Skeletal muscle cell (primary cell): ENCODE measurements around the gene TAOK2.

Experiments
- DNase-seq: peaks from one replicate; pipeline ENCODE4 v3.0.0-alpha.2; 2010; ENCODE audit warnings: low read depth
- H3K4me3 ChIP-seq: 2 replicates; pipeline ENCODE4 v1.5.1; 2011; ENCODE audit warnings: low read depth, mild to moderate bottlenecking, control low read depth, low read length, moderate library complexity

The TAOK2 gene

DNA sequence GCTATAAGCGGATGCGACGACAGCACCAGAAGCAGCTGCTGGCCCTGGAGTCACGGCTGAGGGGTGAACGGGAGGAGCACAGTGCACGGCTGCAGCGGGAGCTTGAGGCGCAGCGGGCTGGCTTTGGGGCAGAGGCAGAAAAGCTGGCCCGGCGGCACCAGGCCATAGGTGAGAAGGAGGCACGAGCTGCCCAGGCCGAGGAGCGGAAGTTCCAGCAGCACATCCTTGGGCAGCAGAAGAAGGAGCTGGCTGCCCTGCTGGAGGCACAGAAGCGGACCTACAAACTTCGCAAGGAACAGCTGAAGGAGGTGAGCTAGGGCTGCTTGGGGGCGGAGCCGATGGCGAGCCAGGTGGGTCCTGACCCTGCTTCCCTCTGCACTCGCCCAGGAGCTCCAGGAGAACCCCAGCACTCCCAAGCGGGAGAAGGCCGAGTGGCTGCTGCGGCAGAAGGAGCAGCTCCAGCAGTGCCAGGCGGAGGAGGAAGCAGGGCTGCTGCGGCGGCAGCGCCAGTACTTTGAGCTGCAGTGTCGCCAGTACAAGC lies 11.7 kb downstream of the TAOK2 start:
- no peak for DNase-seq
- H3K4me3 ChIP-seq = no peak overlapping the region

DNA sequence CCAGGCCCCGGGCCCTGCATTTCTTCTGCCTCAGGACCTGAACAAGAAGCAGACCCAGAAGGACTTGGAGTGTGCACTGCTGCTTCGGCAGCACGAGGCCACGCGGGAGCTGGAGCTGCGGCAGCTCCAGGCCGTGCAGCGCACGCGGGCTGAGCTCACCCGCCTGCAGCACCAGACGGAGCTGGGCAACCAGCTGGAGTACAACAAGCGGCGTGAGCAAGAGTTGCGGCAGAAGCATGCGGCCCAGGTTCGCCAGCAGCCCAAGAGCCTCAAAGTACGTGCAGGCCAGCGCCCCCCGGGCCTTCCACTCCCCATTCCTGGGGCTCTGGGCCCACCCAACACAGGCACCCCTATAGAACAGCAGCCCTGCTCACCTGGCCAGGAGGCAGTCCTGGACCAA lies 12.6 kb downstream of the TAOK2 start:
- H3K4me3 ChIP-seq = no peak overlapping the region
- no peak for DNase-seq

DNA sequence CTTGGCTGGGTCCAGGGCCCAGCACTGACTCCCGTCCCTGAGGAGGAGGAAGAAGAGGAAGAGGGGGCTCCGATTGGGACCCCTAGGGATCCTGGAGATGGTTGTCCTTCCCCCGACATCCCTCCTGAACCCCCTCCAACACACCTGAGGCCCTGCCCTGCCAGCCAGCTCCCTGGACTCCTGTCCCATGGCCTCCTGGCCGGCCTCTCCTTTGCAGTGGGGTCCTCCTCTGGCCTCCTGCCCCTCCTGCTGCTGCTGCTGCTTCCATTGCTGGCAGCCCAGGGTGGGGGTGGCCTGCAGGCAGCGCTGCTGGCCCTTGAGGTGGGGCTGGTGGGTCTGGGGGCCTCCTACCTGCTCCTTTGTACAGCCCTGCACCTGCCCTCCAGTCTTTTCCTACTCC lies 13.3 kb downstream of the TAOK2 start:
- no peak overlapping the region for H3K4me3 ChIP-seq
- DNase-seq = no peak

DNA sequence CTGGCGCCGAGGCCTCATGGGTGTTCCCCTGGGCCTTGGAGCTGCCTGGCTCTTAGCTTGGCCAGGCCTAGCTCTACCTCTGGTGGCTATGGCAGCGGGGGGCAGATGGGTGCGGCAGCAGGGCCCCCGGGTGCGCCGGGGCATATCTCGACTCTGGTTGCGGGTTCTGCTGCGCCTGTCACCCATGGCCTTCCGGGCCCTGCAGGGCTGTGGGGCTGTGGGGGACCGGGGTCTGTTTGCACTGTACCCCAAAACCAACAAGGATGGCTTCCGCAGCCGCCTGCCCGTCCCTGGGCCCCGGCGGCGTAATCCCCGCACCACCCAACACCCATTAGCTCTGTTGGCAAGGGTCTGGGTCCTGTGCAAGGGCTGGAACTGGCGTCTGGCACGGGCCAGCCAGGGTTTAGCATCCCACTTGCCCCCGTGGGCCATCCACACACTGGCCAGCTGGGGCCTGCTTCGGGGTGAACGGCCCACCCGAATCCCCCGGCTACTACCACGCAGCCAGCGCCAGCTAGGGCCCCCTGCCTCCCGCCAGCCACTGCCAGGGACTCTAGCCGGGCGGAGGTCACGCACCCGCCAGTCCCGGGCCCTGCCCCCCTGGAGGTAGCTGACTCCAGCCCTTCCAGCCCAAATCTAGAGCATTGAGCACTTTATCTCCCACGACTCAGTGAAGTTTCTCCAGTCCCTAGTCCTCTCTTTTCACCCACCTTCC lies 13.9 kb downstream of the TAOK2 start:
- DNase-seq = no peak
- no peak overlapping the region for H3K4me3 ChIP-seq

DNA sequence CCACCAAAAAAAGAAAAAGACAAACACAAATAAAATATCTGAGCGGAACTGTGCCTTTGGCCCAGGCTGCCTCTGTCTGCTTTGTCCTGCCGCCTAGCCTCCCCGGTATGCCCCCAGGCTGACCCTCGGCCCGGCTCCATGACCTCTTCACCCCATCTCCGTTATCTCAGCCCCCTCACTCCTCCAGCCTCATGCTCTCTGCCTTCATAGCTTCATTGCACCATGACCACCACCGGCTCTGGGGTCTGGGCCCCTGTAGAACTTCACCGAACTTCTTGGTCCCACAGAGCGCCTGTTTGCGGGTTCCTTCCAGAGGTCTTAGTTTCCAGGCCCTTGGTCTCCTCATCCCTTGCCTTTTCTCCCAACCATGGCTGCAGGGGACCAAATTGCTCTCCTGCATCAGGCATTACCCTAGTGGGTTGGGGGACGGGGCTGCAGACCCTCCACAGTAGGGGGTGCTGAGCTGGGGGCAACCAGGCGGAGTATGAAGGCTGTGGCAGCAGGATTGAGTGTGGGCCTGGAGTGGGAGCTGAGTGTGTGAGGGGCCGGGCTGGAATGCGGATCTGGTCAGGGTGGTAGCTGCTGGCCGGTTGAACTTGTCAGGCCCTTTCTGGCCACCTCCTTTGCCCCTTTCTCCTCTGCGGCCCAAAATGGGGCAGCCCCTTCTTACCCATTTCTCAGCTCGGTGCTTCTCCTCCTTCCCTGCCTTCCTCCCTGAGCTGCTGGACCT lies 14.8 kb downstream of the TAOK2 start:
- H3K4me3 ChIP-seq = no peak overlapping the region
- DNase-seq = no peak

DNA sequence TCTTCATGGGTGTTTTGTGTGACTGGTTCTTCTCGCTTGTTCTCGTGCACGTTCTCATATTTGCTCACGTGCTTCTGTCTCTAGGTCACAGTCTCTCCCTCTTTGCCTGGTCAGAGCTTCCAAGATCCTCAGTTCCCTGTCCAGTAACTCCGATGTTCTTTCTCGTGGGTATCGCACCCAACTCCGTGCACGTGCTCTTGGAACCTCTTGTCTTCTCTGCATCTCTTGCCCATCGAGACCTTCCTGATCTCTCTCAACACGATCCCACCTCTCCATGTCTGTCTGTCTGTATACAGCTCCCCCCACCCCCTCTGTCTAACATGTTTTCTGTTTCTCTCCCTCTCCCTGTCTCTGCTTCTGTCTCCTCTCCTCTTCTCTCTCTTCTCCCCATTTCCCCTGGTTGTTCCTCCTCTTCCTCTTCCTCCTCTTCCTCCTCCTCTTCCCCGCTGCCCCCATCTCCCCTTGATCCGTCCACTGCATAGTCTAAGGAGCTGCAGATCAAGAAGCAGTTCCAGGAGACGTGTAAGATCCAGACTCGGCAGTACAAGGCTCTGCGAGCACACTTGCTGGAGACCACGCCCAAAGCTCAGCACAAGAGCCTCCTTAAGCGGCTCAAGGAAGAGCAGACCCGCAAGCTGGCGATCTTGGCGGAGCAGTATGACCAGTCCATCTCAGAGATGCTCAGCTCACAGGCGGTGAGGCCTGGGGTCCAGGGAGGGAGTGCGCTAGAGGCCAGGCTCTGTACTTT lies 15.6 kb downstream of the TAOK2 start:
- no peak overlapping the region for H3K4me3 ChIP-seq
- DNase-seq = no peak

DNA sequence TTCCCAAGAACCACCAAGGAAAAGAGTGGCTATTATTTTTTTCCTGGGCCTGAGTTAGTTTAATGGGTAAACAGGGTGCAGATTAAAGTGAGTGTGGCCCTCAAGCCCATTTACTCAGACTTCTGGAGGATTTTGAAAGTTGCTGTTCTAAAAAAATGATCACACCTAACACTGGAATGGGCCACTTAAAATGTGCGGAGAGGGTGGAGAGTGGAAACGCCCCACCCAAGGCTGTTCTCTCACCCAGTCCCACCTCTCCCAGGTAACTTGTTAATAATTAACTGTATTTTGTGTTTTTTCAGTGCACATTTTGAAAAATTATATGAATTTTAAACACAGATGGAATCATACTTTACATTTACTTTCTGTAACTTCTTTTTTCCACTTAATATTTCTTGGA lies 16.4 kb downstream of the TAOK2 start:
- no peak overlapping the region for H3K4me3 ChIP-seq
- no peak for DNase-seq

DNA sequence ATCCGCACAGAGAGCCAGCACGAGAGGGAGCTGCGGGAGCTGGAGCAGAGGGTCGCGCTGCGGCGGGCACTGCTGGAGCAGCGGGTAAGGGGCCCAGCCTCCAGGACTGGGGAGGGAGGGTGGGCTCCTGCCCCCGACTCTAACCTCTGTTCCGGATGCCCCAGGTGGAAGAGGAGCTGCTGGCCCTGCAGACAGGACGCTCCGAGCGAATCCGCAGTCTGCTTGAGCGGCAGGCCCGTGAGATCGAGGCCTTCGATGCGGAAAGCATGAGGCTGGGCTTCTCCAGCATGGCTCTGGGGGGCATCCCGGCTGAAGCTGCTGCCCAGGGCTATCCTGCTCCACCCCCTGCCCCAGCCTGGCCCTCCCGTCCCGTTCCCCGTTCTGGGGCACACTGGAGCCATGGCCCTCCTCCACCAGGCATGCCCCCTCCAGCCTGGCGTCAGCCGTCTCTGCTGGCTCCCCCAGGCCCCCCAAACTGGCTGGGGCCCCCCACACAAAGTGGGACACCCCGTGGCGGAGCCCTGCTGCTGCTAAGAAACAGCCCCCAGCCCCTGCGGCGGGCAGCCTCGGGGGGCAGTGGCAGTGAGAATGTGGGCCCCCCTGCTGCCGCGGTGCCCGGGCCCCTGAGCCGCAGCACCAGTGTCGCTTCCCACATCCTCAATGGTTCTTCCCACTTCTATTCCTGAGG lies 17.4 kb downstream of the TAOK2 start:
- no peak for DNase-seq
- H3K4me3 ChIP-seq = no peak overlapping the region

DNA sequence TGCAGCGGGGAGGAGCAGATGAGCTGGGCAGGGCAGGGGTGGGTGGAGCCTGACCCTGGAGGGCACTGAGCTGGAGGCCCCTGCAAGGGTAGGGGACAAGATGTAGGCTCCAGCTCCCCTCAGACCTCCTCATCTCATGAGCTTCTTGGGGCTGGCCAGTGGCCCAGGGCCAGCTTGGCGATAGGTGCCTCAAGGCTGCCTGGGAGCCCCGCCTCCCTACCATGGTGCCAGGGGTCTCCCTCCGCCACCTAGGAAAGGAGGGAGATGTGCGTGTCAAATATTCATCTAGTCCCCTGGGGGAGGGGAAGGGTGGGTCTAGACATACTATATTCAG lies 17.9 kb downstream of the TAOK2 start:
- H3K4me3 ChIP-seq = no peak overlapping the region
- DNase-seq = no peak

DNA sequence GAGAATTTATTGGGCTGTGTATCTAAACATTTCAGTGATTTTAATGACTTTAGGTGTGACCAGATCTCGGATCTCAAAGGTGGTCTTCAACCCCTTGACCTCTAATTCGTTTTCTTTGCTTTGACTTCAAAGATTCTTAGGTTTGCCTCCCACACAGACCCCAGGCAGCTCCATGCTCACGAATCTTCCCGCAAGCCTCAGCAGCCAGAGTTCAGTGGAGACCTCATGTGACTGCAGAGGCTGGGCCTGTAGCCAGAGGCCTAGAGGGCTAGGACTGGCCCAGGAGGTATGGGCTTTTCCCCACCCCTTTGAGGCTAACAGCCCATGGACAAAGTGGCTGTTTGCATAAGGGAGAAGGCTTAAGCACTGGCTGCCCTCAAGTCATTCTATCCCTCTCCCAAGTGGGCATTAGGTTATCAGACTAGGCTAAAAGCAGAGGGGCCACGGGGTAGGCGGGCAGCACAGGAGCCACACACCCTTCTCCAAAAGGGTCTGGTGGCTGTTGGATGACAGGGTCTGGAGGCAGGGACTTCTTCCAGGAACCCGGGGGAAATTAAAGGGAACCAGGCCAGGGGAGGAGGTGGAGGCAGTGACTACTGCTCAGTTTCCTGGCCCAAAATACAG lies 18.8 kb downstream of the TAOK2 start:
- H3K4me3 ChIP-seq = no peak overlapping the region
- no peak for DNase-seq

DNA sequence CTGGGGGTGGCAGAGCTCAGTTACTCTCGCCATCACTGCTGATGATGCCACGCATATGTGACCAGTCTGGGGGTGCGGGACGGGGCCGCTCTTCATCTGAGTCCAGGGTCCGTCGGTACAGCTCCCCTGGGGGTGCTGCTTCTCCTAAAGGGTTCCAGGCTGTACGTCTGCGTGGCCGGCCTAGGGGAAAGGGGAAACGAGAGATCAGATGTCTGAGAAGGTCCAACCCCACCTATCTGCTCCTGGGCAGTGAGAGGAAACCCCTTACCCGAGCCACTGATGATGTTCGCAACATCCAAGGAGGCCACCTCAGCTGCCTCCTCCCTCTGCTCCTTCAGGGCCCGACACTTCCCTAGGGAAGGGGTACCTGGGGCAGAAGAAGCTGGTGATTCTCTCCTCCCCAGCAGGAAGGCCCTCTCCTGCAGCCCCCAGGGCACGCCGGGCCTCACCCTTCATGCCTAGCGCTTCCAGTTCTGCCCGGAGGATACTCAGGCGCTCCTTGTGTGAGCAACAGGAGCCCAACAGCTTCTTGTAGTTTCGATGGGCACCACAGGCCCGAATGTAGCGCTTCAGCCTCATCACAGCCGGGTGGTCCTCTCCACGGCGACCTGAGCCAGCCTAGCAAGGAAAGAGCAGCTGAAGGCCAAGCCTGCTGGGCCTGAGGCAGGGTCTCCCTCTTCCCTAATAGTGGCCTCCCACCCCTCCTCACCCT lies 19.7 kb downstream of the TAOK2 start:
- H3K4me3 ChIP-seq = no peak overlapping the region
- DNase-seq = no peak

DNA sequence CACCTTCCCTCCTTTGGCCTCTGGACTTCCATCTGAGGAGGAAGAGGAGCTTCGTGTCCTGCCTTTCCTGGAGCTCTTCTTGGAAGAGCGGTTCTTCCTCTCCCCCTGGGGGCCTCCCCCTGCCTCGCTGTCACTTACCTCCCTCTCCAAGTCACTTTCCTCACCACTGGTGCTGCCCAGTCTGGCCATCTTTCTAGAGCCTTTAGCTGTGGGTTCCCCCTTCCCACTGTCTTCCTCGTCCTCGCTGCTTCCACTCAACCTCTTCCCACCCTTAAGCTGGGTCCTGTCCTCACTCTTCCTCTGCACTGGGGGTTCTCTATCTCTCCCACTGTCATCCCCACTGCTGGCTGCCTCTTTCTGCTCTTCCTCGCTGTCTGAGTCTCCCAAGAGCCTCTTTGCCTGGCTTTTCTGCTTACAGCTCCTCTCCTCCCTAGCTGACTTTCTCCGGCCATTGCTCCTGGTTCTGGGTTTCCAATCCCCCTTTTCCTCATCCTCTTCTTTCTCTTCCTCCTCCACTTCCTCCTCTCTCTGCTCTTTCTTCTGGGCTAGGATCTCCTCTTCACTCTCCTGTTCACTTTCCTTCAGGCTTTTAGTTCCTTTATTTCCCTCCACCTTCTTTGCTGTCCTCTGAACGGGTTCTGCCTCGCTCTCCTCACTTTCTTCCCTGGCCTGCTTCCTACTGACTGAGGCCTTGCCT lies 20.4 kb downstream of the TAOK2 start:
- H3K4me3 ChIP-seq = no peak overlapping the region
- no peak for DNase-seq

DNA sequence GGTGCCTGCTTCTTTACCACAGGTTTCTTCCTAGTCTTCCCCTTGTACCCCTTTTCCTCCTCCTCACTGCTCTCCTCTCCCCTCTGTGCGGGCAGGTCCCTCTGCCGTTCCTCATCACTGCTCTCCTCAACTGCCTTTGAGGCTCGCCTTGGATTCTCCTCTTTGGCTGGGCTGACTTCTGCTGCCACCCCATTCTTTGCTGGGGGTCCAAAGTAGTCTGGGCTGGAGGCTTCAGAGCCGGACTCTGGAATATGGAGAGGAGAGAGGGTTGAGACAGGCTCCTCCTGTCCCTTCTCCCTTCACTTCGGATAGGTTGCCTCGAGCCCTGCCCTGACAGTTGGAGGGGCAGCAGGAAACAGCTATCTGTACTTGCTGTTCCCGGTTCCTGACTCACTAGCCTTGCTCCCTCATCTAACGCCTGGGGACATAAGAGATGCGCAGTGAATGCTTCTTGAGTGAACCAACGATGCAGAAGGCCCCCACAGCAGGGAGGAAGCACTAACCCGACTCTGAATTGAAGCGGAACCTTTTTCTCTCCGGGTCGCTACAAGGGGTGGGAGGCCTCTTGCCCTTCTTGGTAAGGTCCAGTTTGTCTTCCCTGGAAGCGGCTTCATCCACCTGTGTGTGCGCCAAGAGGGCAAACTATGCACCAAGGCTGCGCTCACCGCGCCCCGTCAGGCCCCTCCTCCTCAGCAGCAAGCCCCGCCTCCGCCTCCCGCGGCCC lies 21.1 kb downstream of the TAOK2 start:
- peak; percentile 27 for DNase-seq
- H3K4me3 ChIP-seq = peak overlapping the region; percentile 80

DNA sequence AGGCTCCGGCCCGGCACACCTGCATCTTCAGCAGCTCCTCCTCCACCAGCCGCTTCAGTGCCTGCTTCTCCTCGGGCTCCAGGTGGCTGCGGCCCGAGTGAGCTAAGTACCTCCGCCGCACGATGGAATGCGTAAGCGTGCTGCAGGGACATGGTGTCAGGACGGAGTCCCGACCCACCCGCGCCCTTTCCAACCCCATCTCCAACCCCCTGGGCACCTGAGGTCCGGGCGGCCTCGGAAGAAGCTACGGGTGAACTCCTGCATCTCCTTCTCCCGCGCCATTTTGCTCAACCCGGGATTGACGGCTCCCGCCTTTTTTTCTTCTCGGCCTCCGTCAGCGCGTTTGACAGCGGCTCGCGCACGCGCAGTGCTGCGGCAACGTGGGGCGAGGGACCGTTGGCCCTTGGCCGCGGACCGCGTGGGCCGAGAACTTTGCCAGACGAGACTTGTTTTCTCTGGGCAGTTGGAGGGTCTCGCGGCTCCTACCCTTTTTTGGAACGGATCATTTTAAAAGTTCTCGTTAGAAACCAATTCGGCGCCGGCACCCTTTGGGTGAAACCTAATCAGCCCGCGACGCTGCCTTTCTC lies 21.7 kb downstream of the TAOK2 start, which contains the start of gene HIRIP3:
TSS of gene HIRIP3 (minus strand) at position 294 of the 587 bp plus-strand sequence. CDS start at position 282, 12 bp downstream.
- DNase-seq = peak; percentile 30
- H3K4me3 ChIP-seq = peak within 1 kb of the TSS; percentile 80

DNA sequence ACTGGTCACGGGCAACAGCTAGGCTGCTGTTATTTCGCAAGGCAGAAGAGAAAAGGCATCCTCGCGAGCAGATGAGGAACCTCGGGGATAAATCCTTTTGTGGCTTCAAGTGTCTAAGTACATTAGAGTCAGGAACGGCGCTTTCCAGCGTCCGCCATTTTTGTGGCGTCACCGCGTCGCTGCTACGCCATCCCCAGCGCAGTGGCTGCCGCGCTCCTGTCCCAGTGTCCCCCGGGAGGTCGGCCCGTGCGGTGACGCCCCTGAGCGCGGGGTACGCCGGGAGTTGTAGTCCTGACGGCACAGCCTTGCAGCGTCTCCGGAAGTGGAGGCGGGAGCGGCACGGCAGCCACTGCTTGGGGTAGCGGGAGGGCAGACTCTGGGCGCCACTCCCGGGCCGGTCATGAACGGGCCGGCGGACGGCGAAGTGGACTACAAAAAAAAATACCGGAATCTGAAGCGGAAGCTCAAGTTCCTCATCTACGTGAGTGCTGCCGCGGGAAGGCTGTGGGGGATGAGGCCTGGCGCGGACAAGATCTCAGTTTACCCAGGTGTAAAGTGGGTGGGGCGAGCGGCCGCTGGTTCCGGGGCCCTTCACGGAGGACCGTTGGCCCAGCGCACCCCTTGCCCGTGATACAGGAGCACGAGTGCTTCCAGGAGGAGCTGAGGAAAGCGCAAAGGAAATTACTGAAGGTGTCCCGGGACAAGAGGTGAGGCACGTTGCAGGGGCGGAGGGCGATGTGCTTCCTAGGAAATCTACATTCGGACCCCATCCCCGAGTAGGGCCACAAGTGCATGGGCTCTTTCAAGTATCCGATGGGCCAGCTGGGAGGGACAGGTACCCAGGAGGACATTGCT lies 22.5 kb downstream of the TAOK2 start, which contains the start of gene INO80E:
TSS of gene INO80E (plus strand) at position 331 of the 855 bp plus-strand sequence. CDS start at position 401, 70 bp downstream.
- peak; percentile 70 for DNase-seq
- peak within 1 kb of the TSS; percentile 80 for H3K4me3 ChIP-seq

DNA sequence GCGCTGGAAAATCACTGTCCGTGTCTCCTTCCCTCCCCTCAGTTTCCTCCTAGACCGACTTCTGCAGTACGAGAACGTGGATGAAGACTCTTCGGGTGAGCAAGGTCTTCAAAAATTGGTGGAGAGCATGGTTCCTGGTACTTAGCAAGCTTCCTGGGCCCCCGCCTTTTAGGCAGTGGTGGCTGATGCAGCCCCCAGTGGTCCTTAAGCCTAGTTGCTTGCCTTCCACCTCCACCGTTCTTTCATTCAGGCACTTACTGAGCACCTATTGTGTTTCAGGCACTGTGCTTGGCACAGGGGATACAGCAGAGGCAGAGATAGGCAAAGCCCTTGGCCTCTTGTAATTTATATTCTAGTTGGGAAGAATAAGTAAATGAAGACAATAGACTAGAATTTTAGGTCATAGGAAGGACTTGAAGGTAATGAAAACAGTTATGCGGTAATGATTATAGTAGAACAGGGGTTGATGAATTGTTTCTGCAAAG lies 23.1 kb downstream of the TAOK2 start:
- no peak for DNase-seq
- peak overlapping the region; percentile 80 for H3K4me3 ChIP-seq
